Panc1 (cell line): Measurements from ENCODE around the gene RIMBP2. TPM values are rescaled to one million over a fixed set of nuclear protein-coding genes. Genes with fewer than 3 reads are reported as not detected.

Experiments
- ATAC-seq: fragments of 200-7000 bp; cut with Tn5 transposase; 2 replicates; pipeline ENCODE4 v1.9.1; 2020; ENCODE audit warnings: mild to moderate bottlenecking, moderate library complexity
- BruUV-seq: library from RNA; stranded (reverse); fragments of 400-500 nt; replicated peaks from 2 replicates; lab custom pipeline; 2021; lab: Mats Ljungman, UMichigan
- CTCF ChIA-PET: fragments of 300-600 bp; sonication (Branson Sonifier 250); formaldehyde crosslinking; loops from one replicate; lab custom pipeline; 2022; ENCODE audit warnings: antibody characterized with exemption; lab: Charles Lee
- POLR2A ChIA-PET: fragments of 300-600 bp; sonication (Branson Sonifier 250); formaldehyde crosslinking; loops from one replicate; lab custom pipeline; 2022; ENCODE audit warnings: antibody characterized with exemption; lab: Charles Lee
- DNase-seq: peaks from one replicate; pipeline ENCODE4 v3.0.0-alpha.2; 2010; ENCODE audit warnings: low read depth, low spot score
- H3K27ac ChIP-seq: 2 replicates; pipeline ENCODE4 v1.5.1; 2011; ENCODE audit warnings: mild to moderate bottlenecking, low read length, inconsistent platforms
- H3K27me3 ChIP-seq: fragments of 200-500 bp; sonication (Bioruptor generic); 2 replicates; pipeline ENCODE4 v1.6.0; 2014; ENCODE audit warnings: low read length, inconsistent platforms; ENCODE audit not compliant: control insufficient read depth, insufficient read depth
- H3K36me3 ChIP-seq: fragments of 200-500 bp; sonication (Bioruptor generic); 2 replicates; pipeline ENCODE4 v1.5.1; 2014; ENCODE audit warnings: inconsistent platforms, mild to moderate bottlenecking, low read length, moderate library complexity; ENCODE audit not compliant: control insufficient read depth, insufficient read depth
- H3K4me1 ChIP-seq: 2 replicates; pipeline ENCODE4 v1.5.1; 2011; ENCODE audit warnings: inconsistent platforms, mild to moderate bottlenecking, low read length, moderate library complexity; ENCODE audit not compliant: control insufficient read depth, insufficient read depth
- H3K4me3 ChIP-seq, 2 experiments: 2 replicates each; pipeline ENCODE4 v1.5.1; 2011 to 2012; ENCODE audit warnings: low read depth in 2 of 2, low read length in 2 of 2, mild to moderate bottlenecking in 2 of 2, inconsistent platforms in 1 of 2, moderate library complexity in 1 of 2
- H3K9me3 ChIP-seq: fragments of 200-500 bp; sonication (Bioruptor generic); 2 replicates; pipeline ENCODE4 v1.5.1; 2014; ENCODE audit warnings: low read depth, mild to moderate bottlenecking, inconsistent platforms, low read length, moderate library complexity; ENCODE audit not compliant: control insufficient read depth, insufficient read depth
- CTCF ChIP-seq: fragments of 450-650 bp; IDR thresholded peaks from 2 replicates; pipeline ENCODE4 v1.5.1; 2017; ENCODE audit warnings: mild to moderate bottlenecking
- POLR2AphosphoS5 ChIP-seq: IDR thresholded peaks from 2 replicates; pipeline ENCODE4 v1.6.1; 2012; ENCODE audit warnings: mild to moderate bottlenecking, low read depth, low read length, moderate library complexity
- REST ChIP-seq, 2 experiments: IDR thresholded peaks; 2 replicates each; pipeline ENCODE4 v1.6.1; 2011 to 2012; ENCODE audit warnings: low read depth in 2 of 2, control low read depth in 1 of 2, low read length in 1 of 2, mild to moderate bottlenecking in 1 of 2, moderate library complexity in 1 of 2; ENCODE audit not compliant: insufficient read depth in 1 of 2
- SIN3A ChIP-seq: IDR thresholded peaks from 2 replicates; pipeline ENCODE4 v1.6.1; 2012; ENCODE audit warnings: low read depth, mild to moderate bottlenecking, low read length, moderate library complexity, borderline replicate concordance; ENCODE audit not compliant: insufficient read depth
- TCF7L2 ChIP-seq: IDR thresholded peaks from 2 replicates; pipeline ENCODE4 v1.6.1; 2011; ENCODE audit warnings: mild to moderate bottlenecking, low read depth, low read length, inconsistent platforms
- in situ Hi-C: cut with HindIII; loops from 2 replicates; pipeline ENCODE4 v1.10.0; 2016; ENCODE audit warnings: low sequenced_read_pairs, low pct_unique_long_range_greater_than_20kb
- intact Hi-C: fragments of 100-400 bp; cut with micrococcal nuclease; formaldehyde crosslinking; loops from one replicate; pipeline ENCODE4 v1.10.0; 2022; ENCODE audit not compliant: unreplicated experiment
- total RNA-seq: library from RNA; stranded (reverse); gene quantifications from one replicate; pipeline ENCODE4 v1.2.1, GENCODE V29; 2021; ENCODE audit not compliant: unreplicated experiment

RIMBP2 gene
- total RNA-seq, 1 experiment from 2014 or later = not detected

DNA sequence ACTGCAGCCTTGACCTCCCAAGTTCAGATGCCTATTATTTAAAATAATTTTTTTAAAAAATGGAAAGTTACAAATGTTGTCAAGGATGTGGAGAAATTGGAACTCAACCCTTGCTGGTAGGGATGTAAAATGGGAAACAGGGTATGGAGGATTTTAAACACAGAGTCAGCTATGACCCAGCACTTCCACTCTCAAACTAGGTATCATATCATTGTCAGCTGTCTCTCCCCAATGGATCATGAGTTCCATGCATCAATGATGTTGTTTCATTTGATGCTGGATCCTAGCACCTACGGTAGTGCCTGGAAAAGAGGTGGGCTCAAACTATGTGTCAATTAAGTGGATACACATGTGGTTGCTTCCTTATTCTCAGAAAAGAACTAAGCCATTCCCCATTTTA, 150.9 kb downstream of the RIMBP2 start:
- BruUV-seq = no TSS peak
- Histone ChIP-seq H3K4me1 (no peaks in the 10 kb centered on the region), H3K27ac (no peak overlapping the region), H3K9me3 (no peaks in the 10 kb centered on the region), H3K27me3 (no peaks in the 10 kb centered on the region; the same call in 1 of the 2 replicates), H3K4me3 (no peak overlapping the region), H3K36me3 (no peaks in the 10 kb centered on the region)
- TF ChIP-seq CTCF = no peak
- TF ChIP-seq POLR2AphosphoS5 = no peak
- TF ChIP-seq SIN3A = no peak
- no peak for ATAC-seq
- in situ Hi-C loops (no loop called here), intact Hi-C loops (no loop called here)
- ChIA-PET POLR2A (no interaction called here), CTCF (no interaction called here)
- DNase-seq = no peak

- intact Hi-C loops = no loop called here
- Histone ChIP-seq H3K4me3 (no peak overlapping the region), H3K36me3 (no peaks in the 10 kb centered on the region), H3K27ac (no peak overlapping the region), H3K4me1 (no peaks in the 10 kb centered on the region), H3K27me3 (peaks cover 11% of the 10 kb centered on the region), H3K9me3 (no peaks in the 10 kb centered on the region)
- in situ Hi-C loops = no loop called here
- TF ChIP-seq TCF7L2 (no peak), SIN3A (no peak)
- POLR2A ChIA-PET = no interaction called here
- CTCF ChIA-PET = no interaction called here
- no TSS peak for BruUV-seq
- no peak for ATAC-seq
- DNase-seq = no peak
Measured at GRCh38 chr12:130563323-130563722, 152.8 kb downstream of the RIMBP2 start.

GRCh38 chr12:130562716-130563115, 153.4 kb downstream of the RIMBP2 start:
- H3K27ac ChIP-seq = no peak overlapping the region

More at GRCh38 chr12:130562716-130563115, 153.4 kb downstream of the RIMBP2 start:
- in situ Hi-C loops = no loop called here
- POLR2A ChIA-PET = no interaction called here
- DNase-seq (no peak), ATAC-seq (no peak)
- BruUV-seq = no TSS peak
- intact Hi-C loops = no loop called here
- Histone ChIP-seq H3K36me3 (no peaks in the 10 kb centered on the region), H3K4me1 (no peaks in the 10 kb centered on the region), H3K27me3 (peaks cover 15% of the 10 kb centered on the region), H3K4me3 (no peak overlapping the region), H3K9me3 (no peaks in the 10 kb centered on the region)
- CTCF ChIA-PET = no interaction called here
- TF ChIP-seq TCF7L2 (no peak), CTCF (no peak), REST (IDR thresholded peaks at IDR 0.05; ENCODE audit: insufficient read depth in 1 of 2, low read depth in 2 of 2, low read length in 1 of 2) (no peak), POLR2AphosphoS5 (no peak), SIN3A (no peak)
